Transverse colon (tissue), 3 donors: Measurements from ENCODE around the gene LUM.

Experiments
- CTCF ChIP-seq, 5 experiments: fragments of 200-600 bp in 3 of 5; fragments of 450-650 bp in 2 of 5; sonication (generic) in 3 of 5; IDR thresholded peaks; 1 replicate in 2 of 5; 2 replicates in 3 of 5; pipeline ENCODE4 v1.5.1; 2016 to 2017; ENCODE audit warnings: antibody characterized with exemption in 5 of 5, inconsistent platforms in 3 of 5, mild to moderate bottlenecking in 2 of 5, moderate library complexity in 1 of 5
- EP300 ChIP-seq: sonication (generic); formaldehyde crosslinking; IDR thresholded peaks from one replicate; pipeline ENCODE4 v1.6.1; 2017; ENCODE audit warnings: antibody characterized with exemption, low read depth
- POLR2A ChIP-seq: fragments of 450-650 bp; IDR thresholded peaks from one replicate; pipeline ENCODE4 v1.6.1; 2016; ENCODE audit warnings: antibody characterized with exemption, mild to moderate bottlenecking, moderate library complexity

- no peak for TF ChIP-seq POLR2A
- no peak for TF ChIP-seq CTCF (IDR thresholded peaks at IDR 0.05)
- no peak for TF ChIP-seq EP300
These were observed 19.2 kb downstream of the LUM start for GRCh38 chr12:91091916-91092715.
